GM18511 (cell line): Measurements from ENCODE around the gene EPC1.
"Not testable (repeated sequence)": the region's sequence is repeated elsewhere in the genome, so short reads cannot be mapped to it uniquely, and the experiment has no call there.

Experiments used
- ATAC-seq: cut with Tn5 transposase; IDR thresholded peaks from one replicate; pipeline ENCODE4 v1.9.1; 2021; ENCODE audit warnings: mild to moderate bottlenecking, moderate library complexity; ENCODE audit not compliant: unreplicated experiment

Gene EPC1

DNA sequence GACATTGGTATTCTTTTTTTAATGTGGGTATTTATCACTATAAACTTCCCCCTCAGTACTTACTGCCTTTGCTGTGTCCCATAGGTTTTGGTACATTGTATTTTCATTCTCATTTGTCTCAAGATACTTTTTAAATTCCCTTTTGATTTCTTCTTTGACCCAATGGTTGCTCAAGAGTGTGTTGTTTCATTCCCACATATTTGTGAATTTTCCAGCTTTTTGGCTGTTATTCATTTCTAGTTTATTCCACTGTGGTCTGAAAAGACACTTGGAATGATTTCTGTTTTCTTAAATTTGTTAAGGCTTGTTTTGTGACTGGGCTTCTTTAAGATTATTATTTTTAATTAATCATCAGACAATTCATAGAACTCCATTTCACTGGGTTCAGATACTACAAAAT, 105.0 kb downstream of the EPC1 start:
- ATAC-seq, result no peak

DNA sequence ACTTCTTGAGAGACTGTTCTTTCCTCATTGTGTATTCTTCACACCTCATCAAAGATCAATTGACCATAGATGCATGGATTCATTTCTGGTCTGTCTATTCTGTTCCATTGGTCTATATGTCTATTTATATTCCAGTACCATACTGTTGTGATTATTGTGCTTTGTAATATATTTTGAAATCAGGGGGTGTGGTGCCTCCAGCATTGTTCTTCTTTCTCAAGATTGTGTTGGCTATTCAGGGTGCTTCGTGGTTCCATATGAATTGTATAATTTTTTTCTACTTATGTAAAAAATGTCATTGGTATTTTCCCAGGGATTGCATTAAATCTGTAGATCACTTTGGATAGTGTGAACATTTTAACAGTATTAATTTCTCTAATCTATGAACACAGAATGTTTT, 106.5 kb downstream of the EPC1 start:
- no peak for ATAC-seq

DNA sequence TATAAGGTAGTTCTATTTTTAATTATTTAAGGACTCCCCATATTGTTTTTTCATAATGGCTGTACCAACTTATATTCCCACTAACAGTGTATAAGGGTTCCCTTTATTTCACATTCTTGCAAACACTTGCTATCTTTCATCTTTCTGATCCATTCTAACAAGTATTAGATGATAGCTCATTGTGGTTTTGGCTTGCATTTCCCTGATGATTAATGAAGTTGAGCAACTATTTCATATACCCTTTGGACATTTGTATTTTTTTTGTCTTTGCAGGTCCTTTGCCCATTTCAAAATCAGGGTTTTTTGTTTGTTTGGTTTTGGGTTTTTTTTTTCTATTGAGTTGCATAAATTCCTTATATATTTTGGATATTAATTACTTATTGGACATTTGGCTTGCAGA, 107.2 kb downstream of the EPC1 start:
- ATAC-seq, result no peak

DNA sequence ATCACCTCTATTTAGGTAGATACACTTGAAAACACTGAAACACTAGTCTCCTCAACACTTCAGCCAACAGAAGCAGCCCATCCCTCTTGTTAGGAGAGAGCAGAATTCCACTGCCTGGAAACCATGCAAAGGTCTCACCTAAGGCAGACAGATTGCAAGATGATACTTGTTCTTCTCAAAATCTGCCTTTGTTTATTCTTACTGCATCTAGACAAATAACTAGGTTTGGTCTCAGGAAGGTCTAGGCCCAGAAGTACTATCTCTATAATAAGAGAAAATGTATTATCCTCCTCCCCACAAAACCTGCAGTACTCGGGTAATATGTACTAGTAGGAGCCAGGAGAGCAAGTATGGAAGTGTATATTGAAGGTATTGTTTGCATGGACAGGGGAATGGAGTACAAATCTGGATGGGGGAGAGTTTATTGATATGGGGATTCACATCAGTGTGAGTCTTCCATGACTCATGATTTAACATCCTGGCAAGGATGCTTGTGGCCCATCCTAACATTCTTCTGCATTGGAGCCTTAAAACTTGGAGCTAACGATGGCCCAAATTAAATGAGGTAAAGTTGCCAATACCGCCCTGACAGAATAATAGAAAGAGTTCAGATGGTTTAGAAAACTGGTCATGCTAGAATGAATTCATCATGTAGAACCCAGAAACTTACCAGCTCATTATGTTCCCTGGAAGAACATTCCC, 109.2 kb downstream of the EPC1 start:
- no peak for ATAC-seq

DNA sequence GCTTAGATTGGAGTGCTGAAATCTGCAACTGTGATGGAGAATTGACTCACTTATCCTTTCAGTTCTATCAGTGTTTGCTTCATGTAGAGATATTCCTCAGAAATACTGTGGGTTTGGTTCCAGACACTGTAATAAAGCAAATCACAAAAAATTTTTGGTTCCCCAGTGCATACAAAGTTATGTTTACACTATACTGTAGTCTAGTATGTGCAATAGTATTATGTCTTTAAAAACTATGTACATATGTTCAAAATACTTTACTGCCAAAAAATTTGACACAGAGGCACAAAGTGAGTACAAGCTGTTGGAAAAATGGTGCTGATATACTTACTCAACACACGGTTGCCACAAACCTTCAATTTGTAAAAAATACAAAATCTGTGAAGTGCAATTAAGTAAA, 112.5 kb downstream of the EPC1 start:
- no peak for ATAC-seq

DNA sequence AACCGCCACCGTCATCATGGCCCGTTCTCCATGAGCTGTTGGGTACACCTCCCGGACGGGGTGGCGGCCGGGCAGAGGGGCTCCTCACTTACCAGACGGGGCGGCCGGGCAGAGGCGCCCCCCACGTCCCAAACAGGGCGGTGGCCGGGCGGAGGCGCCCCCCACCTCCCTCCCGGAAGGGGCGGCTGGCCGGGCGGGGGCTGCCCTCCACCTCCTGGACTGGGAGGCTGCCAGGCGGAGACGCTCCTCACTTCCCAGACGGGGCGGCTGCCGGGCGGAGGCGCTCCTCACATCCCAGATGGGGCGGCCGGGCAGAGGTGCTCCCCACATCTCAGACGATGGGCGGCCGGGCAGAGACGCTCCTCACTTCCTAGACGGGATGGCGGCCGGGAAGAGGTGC, 113.6 kb downstream of the EPC1 start:
- not testable (repeated sequence) for ATAC-seq

DNA sequence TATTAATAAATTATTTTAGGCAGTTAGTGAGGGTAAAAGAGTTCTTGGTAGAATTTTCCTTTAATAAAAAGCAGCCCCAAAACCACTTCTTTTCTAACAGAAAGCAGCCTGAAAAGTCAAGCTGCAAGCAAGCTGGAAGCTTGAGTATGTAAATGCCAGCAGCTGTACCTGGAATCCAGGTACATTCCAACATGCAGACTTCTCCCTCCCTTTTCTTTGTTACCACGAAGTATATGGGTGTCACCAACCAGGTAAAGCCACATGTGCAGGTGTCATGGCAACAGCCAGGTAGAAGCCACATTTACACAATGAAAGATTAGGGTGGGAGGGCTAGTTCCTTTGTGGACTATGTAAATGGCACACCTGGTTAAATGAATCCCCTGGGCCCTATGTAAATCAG, 114.6 kb downstream of the EPC1 start:
- no peak for ATAC-seq

DNA sequence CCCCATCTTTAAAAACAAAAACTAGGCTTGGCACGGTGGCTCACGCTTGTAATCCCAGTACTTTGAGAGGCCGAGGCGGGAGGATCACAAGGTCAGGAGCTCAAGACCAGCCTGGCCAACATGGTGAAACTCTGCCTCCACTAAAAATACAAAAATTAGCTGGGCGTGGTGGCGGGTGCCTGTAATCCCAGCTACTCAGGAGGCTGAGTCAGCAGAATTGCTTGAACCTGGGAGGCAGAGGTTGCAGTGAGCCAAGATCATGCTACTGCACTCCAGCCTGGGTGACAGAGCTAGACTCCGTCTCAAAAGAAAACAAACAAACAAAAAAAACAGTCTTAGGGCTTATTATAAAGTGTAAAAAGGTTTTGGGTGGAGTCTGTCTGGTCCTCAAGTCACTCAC, 117.2 kb downstream of the EPC1 start:
- not testable (repeated sequence) for ATAC-seq

DNA sequence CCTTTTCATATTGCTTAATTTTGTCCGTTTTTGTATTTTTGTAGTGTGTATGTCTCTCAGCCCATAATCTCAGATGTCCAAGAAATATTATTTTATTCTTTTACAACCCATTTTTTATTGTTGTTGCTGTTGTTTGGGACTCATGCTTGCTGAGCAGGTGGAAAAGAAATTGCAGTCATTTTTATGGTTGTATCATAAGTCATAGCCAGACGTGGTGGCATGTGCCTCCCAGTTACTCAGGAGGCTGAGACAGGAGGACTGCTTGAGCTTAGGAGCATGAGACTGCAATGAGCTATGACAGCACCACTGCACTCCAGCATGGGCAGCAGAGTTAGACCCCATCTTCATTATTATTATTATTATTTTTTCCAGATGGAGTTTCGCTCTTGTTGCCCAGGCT, 117.8 kb downstream of the EPC1 start:
- no peak for ATAC-seq

DNA sequence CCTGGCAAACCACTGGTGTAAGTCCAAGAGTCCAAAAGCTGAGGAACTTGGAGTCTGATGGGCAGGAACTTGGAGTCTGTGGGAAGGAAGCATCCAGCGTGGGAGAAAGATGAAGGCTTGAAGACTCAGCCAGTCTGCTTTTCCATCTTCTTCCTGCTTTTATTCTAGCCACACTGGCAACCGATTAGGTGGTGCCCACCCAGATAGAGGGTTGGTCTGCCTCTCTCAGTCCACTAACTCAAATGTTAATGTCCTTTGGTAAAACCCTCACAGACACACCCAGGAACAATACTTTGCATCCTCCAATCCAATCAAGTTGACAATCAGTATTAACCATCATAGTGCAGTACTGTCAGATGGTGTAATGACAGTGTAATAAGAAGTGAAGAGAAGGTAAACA, 119.2 kb downstream of the EPC1 start:
- ATAC-seq, result no peak

DNA sequence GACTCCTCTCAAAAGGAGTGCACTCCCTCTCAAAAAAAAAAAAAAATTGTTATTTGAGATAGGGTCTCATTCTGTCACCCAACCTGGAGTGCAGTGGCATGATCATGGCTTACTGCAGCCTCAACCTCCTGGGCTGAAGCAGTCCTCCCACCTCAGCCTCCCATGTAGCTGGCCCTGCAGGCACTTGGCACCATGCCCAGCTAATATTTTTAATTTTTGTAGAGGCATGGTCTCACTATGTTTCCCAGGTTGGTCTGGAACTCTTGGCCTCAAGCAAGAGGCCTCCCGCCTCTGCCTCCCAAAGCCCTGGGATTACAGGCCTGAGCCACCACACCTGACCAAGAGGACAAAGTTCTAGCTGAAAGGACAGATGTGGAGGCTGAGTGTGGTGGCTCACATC, 120.3 kb downstream of the EPC1 start:
- ATAC-seq, result no peak

DNA sequence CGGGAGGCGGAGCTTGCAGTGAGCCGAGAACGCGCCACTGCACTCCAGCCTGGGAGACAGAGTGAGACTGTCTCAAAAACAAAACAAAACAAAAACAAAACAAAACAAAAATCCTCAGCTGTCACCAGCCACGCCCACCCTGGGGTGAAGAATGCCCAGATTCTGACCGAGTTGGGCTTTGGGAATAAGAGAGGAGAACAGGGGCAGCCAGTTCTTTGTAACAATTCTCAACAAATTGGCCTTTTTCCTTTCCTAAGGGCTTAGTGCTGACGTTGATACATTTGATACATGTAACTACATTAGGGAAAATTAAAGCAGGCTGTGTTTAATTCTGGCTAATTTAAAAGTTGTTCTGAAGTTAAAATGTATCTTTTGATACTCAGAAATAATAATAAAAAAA, 121.0 kb downstream of the EPC1 start:
- ATAC-seq, result no peak

DNA sequence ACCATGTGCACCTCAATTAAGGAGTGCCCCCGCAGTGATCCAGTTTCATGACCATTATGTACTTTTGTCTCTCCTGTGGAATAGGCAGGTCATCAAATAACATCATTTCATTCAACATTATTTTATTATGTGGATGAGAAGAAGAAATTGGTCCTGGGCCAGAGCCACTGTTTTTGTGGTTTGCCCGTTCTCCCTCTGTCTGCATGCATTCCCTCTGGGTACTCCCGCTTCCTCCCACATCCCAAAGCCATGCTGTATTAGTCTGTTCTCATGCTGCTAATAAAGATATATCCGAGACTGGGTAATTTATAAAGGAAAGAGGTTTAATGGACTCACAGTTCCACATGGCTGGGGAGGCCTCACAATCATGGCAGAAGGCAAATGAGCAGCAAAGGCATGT, 124.6 kb downstream of the EPC1 start:
- not testable (repeated sequence) for ATAC-seq

DNA sequence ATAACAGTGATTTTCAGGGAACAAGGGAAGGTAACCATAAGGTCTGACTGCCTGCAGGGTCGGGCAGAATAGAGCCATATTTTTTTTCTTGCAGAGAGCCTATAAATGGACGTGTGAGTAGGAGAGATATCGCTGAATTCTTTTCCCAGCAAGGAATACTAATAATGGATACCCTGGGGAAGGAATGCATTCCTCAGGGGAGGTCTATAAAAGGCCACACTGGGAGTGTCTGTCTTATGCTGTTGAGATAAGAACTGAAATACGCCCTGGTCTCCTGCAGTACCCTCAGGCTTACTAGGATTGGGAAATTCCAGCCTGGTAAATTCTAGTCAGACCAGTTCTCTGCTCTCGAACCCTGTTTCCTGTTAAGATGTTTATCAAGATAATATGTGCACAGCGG, 127.8 kb downstream of the EPC1 start:
- ATAC-seq, result not testable (repeated sequence)

DNA sequence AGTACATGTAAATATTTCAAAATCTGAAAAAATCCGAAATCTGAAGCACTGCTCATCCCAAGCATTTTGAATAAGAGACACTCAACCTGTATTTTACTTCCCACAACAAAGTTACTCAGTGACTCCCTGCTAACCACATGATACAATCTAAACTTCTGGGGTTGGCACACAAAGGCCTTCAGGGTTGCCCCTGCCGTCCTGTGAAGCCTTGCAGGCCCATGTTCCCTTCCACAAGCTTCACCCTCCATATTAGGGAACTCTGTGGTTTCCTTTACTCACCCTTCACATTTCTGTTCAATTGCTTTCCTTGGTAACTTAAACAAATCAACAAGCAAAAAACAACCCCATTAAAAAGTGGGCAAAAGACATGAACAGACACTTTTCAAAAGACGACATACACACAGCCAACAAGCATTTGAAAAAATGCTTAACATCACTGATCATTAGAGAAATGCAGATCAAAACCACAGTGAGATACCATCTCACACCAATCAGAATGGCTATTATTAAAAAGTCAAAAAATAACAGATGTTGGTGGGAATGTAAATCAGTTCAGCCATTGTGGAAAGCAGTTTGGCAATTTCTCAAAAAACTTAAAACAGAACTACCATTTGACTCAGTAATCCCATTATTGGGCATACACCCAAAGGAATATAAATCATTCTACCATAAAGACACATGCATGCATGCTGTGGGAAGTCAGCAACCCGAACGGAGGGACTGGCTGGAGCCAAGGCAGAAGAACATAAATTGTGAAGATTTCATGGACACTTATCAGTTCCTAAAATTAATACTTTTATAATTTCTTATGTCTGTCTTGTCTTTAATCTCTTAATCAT, 128.5 kb downstream of the EPC1 start:
- ATAC-seq, result not testable (repeated sequence)
